Measurements from ENCODE around the gene INSYN2A.
A peak's percentile ranks its signal among the peaks of the same experiment; 100 is the strongest.

INSYN2A gene

DNA sequence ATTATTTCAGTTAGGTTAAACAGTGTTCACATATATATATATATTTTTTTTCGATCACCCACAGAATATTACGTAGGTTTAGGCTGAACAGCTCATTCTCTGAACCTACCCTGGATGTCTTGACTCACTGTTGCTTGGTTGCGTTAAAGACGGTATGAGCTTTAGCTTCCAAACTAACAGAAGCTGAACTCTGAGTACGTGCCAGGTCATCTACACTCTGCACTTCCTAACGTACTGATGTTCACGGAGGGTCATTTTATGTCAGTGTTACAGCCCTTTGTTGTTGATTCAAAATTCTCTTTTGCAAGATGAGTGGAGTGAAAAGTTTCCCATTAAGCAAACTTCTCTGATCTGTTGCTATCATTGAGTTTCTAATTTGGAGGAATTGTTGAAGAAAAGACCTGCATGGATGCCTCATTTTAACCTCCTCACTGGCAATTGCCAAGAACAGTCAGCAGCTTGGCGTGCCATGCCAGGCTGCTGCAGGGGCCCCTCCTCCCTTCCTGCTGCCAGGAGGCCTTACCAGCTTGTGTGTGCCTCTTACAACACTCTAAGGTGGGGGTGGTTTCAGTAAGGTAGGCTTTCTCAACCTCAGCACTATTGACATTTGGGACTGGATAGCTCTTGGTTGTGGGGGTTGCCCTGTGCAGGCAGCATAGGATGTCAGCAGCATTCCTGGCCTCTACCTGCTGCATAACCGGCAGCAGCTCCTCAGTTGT is 44.3 kb downstream of the INSYN2A start:
- DNase-seq (ENCODE audit: low spot score) = no peak

DNA sequence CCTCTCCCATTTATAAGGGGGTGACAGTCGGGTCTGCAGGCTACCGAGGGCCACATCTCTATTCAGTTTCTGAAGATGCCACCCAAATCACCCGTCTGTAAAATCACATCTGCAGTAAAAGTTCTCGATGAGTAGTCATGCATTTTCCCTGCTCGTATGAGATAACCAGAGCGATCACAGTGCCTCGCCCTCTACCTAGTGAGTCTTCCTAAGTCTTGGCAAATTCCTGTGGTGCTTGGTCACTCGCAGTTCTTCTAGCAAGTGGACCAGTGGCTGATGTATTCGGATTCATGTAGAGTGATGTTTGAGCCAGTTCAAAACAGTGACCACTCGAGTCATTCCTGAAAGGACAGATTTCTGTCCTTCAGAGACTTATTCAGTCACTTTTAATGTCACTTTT is 44.9 kb downstream of the INSYN2A start:
- DNase-seq (ENCODE audit: low spot score) = no peak

DNA sequence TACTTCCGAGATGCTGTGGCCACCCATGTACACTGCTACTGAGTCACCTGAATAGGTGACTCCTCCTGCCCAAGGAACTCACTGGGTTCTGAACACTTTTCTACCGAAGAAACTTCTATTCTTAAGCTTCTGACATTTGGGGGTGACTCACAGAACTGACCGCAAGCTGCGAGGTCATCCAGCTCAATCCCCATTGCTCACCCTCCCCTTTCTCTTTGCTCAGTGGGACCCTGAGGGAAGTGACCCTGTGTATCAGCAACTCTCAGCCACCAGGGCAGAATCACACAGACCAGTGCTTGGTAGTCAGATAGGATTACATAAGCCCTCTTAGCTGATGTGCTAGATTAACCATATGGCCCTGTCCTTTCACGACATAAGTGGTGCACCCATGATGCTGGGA is 46.3 kb downstream of the INSYN2A start:
- no peak for DNase-seq (ENCODE audit: low spot score)

DNA sequence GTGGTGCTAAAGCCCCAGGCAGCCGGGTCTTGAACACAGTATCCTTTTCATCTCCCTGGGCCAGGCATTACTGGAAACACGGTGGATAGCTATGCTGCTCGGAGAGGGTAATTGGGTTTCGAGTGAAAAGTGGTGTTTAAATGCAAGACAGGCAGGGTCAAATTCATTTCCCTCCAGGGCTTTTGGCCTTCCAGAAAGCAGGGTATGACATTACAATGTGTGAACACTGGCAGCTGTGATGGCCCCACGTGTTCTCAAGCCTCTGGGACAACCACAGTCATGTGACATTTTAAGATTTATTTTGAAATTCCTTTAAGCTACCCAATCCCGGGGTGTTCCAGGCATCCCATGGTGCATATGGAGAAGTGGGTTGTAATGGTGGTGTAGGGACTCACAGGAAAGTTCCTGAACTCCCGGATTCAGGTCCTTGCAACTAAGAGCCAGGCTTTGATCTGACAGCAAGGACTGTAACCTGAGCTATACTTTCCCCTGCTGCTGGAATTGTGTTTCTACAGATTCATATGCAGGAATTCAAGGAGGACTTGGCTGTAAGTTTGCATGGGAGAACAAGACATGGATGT is 46.8 kb downstream of the INSYN2A start:
- DNase-seq (ENCODE audit: low spot score) = peak; percentile 28

DNA sequence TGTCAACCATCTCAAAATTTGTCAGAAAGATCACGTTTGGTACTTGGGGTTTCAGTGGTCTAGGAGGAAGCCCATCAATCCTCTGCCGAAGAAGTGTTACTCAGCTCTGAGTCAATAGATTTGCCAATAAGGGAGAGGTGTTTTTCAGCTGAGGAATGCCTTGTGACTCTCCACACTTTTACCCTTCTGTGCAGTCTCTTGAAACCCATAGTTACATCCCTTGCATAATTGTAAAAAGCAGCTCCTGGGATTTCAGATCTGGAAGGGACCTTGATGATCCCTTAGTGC is 47.5 kb downstream of the INSYN2A start:
- no peak for DNase-seq (ENCODE audit: low spot score)

DNA sequence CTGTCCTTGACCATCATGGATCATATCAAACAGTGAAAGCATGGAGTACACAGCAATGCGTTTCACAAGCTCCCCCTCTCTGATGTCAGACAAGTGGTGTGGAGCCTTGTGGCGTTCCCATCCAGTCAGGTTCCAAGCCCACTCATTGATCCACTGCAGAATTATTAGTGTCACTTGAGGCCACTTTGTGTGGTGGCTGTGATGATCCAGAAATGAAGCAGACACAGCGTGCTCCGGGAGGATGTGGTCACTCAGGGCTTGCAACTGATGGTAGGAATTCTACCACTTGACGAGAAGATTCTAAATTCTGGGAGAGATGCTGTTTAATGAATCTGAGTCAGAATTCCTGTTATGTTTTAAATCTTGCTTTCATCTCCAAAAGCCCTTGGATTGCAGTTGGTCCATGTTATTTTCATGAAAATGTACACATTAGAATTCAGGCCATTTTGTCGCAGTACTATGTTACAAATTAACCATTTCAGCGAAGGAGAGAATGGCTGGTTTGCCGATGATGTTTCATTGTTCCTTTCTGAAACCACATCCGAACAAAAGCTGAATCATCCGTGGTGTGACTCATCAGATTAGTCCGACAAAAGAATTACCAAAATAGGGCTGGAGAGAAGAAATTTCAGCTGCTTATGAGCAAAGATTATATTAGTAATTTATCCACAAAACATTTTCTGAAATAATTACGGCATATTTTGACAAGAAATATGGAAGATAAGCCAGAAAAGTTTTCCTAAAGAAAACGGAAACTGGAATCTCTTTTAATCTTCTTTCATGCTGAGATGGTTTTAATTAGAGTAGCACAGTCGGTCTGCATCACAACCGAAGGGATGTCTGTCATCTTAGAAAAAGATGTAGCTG is 48.1 kb downstream of the INSYN2A start:
- DNase-seq (ENCODE audit: low spot score) = no peak

DNA sequence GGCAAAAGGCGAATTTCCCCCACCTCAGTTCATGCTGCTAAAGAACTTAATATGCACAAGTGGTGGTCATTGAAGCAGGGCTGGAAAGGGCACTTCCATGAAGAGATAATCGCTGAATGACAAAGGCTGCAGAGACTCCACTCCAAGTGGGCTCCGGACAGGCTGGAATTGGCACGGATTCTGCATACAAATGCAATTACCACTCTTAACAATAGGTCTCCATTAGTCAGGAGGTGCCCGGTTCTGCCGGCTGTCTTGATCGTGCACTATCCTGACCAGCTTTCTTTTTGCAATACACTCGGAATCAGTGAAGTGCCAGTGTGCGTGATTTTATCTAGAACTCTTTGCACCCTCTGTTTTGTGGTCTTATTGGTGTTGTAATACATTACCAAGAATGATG is 49.7 kb downstream of the INSYN2A start:
- DNase-seq (ENCODE audit: low spot score) = no peak
